HG03097 (cell line): Measurements from ENCODE around the gene TET3.

ENCODE experiments used
- ATAC-seq: cut with Tn5 transposase; IDR thresholded peaks from one replicate; pipeline ENCODE4 v1.9.1; 2021; ENCODE audit not compliant: unreplicated experiment, low FRiP score

Gene TET3

GRCh38 chr2:74002505-74003421 lies 18.1 kb downstream of the TET3 start:
- peak; percentile 84 for ATAC-seq

GRCh38 chr2:74003494-74004211 lies 18.9 kb downstream of the TET3 start:
- ATAC-seq, result no peak

GRCh38 chr2:74004212-74005182 lies 19.8 kb downstream of the TET3 start:
- no peak for ATAC-seq

- ATAC-seq, result no peak
These were observed 21.1 kb downstream of the TET3 start for GRCh38 chr2:74005786-74006185.

GRCh38 chr2:74006459-74006858 lies 21.7 kb downstream of the TET3 start:
- no peak for ATAC-seq

- no peak for ATAC-seq
These were observed 22.4 kb downstream of the TET3 start for GRCh38 chr2:74007121-74007520.

GRCh38 chr2:74007711-74008110 lies 23.0 kb downstream of the TET3 start:
- no peak for ATAC-seq

GRCh38 chr2:74008761-74009395 lies 24.2 kb downstream of the TET3 start:
- no peak for ATAC-seq

- ATAC-seq, result no peak
These were observed 24.9 kb downstream of the TET3 start for GRCh38 chr2:74009577-74009976.

- ATAC-seq, result no peak
These were observed 25.4 kb downstream of the TET3 start for GRCh38 chr2:74010087-74010541.

- no peak for ATAC-seq
These were observed 26.5 kb downstream of the TET3 start for GRCh38 chr2:74011246-74011645.

- ATAC-seq, result no peak
These were observed 30.1 kb downstream of the TET3 start for GRCh38 chr2:74014813-74015212.

- no peak for ATAC-seq
These were observed 32.5 kb downstream of the TET3 start for GRCh38 chr2:74017223-74017622.

- ATAC-seq, result no peak
These were observed 34.8 kb downstream of the TET3 start for GRCh38 chr2:74019516-74019915.

- ATAC-seq, result no peak
These were observed 36.1 kb downstream of the TET3 start for GRCh38 chr2:74020702-74021406.

GRCh38 chr2:74021407-74021755 lies 36.7 kb downstream of the TET3 start:
- no peak for ATAC-seq

GRCh38 chr2:74024216-74024615 lies 39.5 kb downstream of the TET3 start:
- ATAC-seq, result no peak

GRCh38 chr2:74025971-74026612 lies 41.4 kb downstream of the TET3 start:
- no peak for ATAC-seq

- ATAC-seq, result no peak
These were observed 42.1 kb downstream of the TET3 start for GRCh38 chr2:74026687-74027241.
